ENCODE measurements around the gene VSTM2L.

The VSTM2L gene

DNA sequence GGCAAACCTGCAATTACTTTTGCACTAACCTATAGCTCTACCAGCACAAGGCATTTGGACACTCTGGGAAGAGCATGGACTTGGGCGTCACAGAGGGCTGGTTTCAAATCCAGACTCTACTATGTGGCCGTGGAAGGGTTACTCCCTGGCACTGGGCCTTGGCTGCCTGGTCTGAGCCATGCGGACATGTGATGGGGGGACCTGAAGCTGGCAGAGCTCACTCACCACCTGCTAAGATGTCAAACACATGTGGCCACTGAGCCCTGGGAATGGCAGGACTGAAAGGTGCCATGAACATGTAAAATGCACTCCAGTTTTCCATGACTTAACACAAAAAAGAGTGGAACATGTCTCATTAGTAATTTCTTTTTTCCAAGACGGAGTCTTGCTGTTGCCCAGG, 23.7 kb downstream of the VSTM2L start:
- TF ChIP-seq POLR2AphosphoS5 (IDR thresholded peaks at IDR 0.05; ENCODE audit: low read depth, low read length) (no peak), FOXP2 (optimal IDR thresholded peaks at IDR 0.05; ENCODE audit: borderline replicate concordance, extremely low read depth, extremely low read length, insufficient read depth) (no peak), TAF1 (IDR thresholded peaks at IDR 0.05; ENCODE audit: borderline replicate concordance, insufficient read depth, low read length) (no peak), SIN3A (IDR thresholded peaks at IDR 0.05; ENCODE audit: borderline replicate concordance, insufficient read depth, low read length) (no peak)
- TF ChIP-seq, protein P1, sequence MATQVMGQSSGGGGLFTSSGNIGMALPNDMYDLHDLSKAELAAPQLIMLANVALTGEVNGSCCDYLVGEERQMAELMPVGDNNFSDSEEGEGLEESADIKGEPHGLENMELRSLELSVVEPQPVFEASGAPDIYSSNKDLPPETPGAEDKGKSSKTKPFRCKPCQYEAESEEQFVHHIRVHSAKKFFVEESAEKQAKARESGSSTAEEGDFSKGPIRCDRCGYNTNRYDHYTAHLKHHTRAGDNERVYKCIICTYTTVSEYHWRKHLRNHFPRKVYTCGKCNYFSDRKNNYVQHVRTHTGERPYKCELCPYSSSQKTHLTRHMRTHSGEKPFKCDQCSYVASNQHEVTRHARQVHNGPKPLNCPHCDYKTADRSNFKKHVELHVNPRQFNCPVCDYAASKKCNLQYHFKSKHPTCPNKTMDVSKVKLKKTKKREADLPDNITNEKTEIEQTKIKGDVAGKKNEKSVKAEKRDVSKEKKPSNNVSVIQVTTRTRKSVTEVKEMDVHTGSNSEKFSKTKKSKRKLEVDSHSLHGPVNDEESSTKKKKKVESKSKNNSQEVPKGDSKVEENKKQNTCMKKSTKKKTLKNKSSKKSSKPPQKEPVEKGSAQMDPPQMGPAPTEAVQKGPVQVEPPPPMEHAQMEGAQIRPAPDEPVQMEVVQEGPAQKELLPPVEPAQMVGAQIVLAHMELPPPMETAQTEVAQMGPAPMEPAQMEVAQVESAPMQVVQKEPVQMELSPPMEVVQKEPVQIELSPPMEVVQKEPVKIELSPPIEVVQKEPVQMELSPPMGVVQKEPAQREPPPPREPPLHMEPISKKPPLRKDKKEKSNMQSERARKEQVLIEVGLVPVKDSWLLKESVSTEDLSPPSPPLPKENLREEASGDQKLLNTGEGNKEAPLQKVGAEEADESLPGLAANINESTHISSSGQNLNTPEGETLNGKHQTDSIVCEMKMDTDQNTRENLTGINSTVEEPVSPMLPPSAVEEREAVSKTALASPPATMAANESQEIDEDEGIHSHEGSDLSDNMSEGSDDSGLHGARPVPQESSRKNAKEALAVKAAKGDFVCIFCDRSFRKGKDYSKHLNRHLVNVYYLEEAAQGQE (IDR thresholded peaks at IDR 0.05; ENCODE audit: insufficient read depth in 1 of 2, low read depth in 2 of 2, low read length in 2 of 2), result no peak

DNA sequence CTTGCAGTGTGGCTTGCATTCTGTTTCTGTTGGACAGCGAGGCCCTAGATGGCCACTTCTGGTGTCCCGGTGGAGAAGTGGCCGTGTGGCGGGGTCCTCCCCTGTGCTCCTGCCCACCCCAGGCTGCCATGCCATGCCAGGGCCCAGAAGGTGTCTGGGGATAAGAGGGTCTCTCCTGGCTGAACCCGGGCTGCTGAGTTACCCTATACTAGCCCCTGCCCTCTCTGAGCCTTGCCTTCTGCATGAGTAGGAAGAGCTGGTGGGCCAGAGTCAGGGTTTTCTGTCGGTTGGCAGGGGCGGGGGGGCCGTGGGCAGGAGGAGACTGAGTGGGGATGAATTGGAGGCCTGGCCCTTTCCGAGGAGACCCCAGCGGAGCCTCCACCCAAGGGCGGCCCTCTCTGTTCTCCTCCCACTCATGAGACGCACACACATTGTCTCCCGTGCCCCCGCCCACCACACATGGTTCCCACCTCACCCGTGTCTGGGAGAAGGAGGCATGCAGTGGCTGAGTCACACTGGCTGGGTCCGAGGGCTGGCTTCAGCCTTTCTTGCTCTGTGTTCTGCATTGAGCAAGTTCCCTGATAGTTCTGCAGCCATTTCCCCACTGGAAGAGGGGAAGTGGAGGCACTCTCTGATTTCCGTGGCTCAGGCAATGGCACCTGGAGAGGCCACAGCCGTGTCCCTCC, 24.6 kb downstream of the VSTM2L start:
- TF ChIP-seq SIN3A (IDR thresholded peaks at IDR 0.05; ENCODE audit: borderline replicate concordance, insufficient read depth, low read length), result no peak
- TF ChIP-seq, protein P1 (IDR thresholded peaks at IDR 0.05; ENCODE audit: insufficient read depth in 1 of 2, low read depth in 2 of 2, low read length in 2 of 2), result no peak
- no peak for TF ChIP-seq POLR2AphosphoS5 (IDR thresholded peaks at IDR 0.05; ENCODE audit: low read depth, low read length)
- TF ChIP-seq FOXP2 (optimal IDR thresholded peaks at IDR 0.05; ENCODE audit: borderline replicate concordance, extremely low read depth, extremely low read length, insufficient read depth), result no peak
- TF ChIP-seq TAF1 (IDR thresholded peaks at IDR 0.05; ENCODE audit: borderline replicate concordance, insufficient read depth, low read length), result no peak

DNA sequence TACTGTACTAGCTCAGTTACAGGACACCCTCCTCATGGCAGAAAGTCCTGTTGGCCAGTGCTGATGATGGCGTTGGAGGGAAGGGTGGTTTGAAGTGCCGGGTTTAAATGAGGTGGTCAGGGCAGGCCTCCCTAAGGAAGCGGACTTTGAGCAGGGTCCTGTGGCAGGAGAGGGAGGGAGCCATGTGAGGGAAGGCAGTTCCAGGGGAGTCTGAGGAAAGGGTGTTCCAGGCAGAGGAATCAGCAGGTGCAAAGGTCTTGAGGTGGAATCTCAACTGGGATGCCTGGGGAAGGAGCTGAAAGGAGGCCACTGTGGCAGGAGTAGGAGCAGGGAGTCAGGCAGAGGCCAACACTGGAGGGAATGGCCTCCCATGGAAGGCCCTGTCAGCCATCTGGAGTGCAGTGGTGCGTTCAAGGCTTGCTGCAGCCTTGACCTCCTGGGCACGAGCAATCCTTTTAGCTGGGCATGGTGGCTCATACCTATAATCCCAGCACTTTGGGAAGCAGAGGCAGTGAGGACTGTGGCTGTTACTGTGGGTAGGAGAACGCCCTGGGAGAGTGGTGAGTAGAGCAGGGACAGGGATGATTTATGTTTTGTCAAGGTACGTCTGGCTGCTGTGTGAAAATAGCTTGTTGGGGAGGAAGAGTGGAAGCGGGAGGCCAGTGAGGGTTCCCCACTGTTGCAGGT, 26.2 kb downstream of the VSTM2L start:
- TF ChIP-seq SIN3A (IDR thresholded peaks at IDR 0.05; ENCODE audit: borderline replicate concordance, insufficient read depth, low read length) (no peak), FOXP2 (optimal IDR thresholded peaks at IDR 0.05; ENCODE audit: borderline replicate concordance, extremely low read depth, extremely low read length, insufficient read depth) (no peak), POLR2AphosphoS5 (IDR thresholded peaks at IDR 0.05; ENCODE audit: low read depth, low read length) (no peak), TAF1 (IDR thresholded peaks at IDR 0.05; ENCODE audit: borderline replicate concordance, insufficient read depth, low read length) (no peak)
- TF ChIP-seq, protein P1 (IDR thresholded peaks at IDR 0.05; ENCODE audit: insufficient read depth in 1 of 2, low read depth in 2 of 2, low read length in 2 of 2), result no peak

DNA sequence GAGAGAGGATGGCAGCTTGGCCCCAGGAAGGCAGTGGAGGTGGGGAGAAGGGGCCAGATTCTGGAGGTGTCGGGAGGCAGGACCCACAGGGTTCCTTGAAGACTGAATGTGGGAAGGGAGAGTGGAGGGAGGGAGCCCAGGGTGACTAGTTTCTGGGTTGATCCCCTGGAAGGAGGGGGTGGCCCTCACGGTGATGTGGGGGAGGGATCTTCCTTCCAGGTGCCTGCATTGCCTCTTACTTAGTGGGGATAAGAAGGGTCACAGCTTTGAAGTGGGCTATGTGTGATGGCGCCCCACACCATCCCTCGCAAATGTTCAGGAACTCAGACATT, 26.7 kb downstream of the VSTM2L start:
- TF ChIP-seq TAF1 (IDR thresholded peaks at IDR 0.05; ENCODE audit: borderline replicate concordance, insufficient read depth, low read length) (no peak), FOXP2 (optimal IDR thresholded peaks at IDR 0.05; ENCODE audit: borderline replicate concordance, extremely low read depth, extremely low read length, insufficient read depth) (no peak), SIN3A (IDR thresholded peaks at IDR 0.05; ENCODE audit: borderline replicate concordance, insufficient read depth, low read length) (no peak), POLR2AphosphoS5 (IDR thresholded peaks at IDR 0.05; ENCODE audit: low read depth, low read length) (no peak)
- TF ChIP-seq, protein P1 (IDR thresholded peaks at IDR 0.05; ENCODE audit: insufficient read depth in 1 of 2, low read depth in 2 of 2, low read length in 2 of 2), result no peak
